GM10266 (cell line): ENCODE measurements around the gene GAMT.

Experiments used
- DNase-seq: peaks from one replicate; pipeline ENCODE4 v3.0.0; 2012; ENCODE audit errors: extremely low spot score
- CTCF ChIP-seq: IDR thresholded peaks from 2 replicates; pipeline ENCODE4 v1.5.1; 2012; ENCODE audit warnings: mild to moderate bottlenecking, low read depth; ENCODE audit not compliant: control insufficient read depth, insufficient read depth; ENCODE audit errors: missing control alignments

Gene GAMT

DNA sequence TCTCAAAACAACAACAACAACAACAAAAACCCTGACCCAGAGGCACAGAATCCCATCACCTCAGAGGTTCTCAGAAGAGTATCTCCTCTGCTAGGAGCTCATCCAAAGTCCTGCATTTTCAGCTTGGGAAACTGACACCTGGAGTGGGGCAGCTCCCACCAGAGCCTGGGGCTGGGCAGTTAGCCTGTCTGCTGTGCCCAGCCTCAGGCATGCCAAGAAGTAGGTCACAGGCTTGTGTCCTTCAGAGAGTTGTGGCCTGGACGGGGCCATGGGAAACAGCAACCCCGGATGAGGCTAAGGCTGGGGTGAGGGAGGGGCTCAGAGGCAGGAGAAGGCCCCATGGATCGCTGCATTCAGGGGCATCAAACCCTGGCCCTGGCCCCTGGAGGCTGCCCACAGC is 15.5 kb downstream of the GAMT start:
- TF ChIP-seq CTCF: no peak
- DNase-seq: no peak

- DNase-seq: no peak
Measured at GRCh38 chr19:1384478-1385110, 16.7 kb downstream of the GAMT start.

GRCh38 chr19:1384085-1384462 is 17.3 kb downstream of the GAMT start:
- no peak for DNase-seq
- TF ChIP-seq CTCF: no peak

More at GRCh38 chr19:1384478-1385110, 16.7 kb downstream of the GAMT start:
- no peak for TF ChIP-seq CTCF

DNA sequence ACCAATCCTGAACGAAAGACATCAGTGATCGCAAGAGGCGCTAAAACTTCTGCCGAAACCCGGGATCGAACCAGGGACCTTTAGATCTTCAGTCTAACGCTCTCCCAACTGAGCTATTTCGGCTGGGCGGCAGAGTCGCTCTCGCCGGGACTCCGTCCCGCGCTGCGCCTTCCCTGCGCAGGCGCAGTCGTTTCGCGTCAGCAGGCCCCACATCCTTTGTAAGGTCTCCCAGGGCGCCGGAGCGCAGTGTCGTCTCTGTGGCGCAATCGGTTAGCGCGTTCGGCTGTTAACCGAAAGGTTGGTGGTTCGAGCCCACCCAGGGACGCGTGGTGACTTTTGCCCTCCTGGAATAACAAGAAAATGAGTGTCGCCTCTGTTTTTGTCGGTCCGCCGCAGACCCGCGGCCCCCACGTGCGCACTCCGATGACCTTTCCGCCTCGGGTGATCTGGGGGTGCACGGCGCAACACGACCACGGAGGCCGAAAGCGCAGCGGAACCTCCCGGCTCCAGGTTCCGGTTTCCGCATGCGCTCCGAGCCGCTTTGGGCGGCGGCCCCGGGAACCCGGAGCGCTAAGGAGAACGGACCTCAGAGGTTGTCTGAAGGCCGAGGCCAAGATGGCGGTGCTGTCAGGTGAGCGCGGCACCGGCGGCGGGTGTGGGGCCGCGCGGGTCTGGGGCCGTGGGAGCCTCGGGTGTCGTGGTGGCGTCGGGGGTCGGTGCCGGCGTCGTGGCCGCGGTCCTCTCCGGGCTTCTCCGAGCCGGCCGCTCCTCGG is 17.8 kb downstream of the GAMT start, which contains the start of gene NDUFS7:
Gene NDUFS7 (plus strand): TSS at position 596 of the 773 bp plus-strand sequence. CDS start 20 bp downstream, at position 616.
- DNase-seq: peak; percentile 90
- TF ChIP-seq CTCF: no peak

DNA sequence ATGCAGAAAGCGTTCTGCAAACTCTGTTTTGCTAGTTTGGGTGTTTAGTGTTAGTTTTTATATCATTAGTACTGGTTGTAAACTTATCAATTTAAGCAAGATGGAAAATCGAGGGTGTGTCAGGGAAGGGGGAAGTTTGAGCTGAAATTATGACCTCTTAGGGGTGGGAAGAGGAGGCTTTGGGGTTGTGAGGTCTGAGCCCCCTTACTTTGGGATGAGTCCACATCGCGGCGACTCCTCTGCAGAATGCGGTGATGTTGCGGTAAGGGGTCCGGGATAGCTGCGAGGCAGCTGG is 18.4 kb downstream of the GAMT start:
- no peak for DNase-seq
- TF ChIP-seq CTCF: no peak

DNA sequence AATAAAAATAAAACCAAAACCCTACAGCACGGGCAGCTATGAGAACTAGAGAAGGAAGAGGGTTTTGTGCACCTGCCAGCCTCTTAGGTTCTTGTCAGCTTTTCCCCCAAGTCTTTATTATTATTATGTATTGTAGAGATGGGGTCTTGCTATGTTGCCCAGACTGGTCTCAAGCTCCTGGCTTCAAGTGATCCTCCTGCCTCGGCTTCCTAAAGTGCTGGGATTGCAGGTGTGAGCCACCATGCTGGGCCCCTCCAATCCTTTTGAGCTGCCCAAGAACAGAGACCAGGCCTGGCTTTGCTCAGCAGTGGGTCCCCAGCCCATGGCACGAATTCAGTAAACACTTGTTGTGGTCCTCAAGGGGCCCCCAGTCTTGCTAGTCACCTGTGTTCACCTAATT is 19.1 kb downstream of the GAMT start:
- DNase-seq: no peak
- TF ChIP-seq CTCF: no peak

DNA sequence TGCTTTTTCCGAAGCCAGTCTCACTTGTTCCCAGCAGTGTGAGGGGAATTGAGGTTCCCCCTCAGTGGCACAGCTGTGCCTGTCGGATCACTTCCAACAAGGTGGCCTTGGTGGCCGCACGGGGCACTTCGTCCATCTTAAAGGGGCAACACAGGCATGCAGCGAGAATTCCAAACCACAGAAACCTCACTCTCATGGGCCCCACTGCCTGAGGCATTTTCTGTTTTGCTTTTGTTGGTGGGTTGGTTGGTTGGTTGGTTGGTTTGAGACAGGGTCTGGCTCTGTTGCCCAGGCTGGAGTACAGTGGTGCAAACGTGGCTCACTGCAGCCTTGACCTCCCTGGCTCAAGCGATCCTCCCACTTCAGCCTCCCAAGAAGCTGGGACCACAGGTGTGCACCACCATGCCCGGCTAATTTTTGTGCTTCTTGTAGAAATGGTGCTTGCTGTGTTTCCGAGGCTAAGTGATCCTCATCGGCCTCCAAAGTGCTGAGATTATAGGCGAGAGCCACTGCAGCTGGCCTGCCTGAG is 21.3 kb downstream of the GAMT start:
- no peak for DNase-seq
- TF ChIP-seq CTCF: no peak
